Neural cell (in vitro differentiated cells): ENCODE data around the gene FGGY.

Experiments used
- CTCF ChIP-seq: fragments of 450-650 bp; IDR thresholded peaks from 2 replicates; pipeline ENCODE4 v1.5.1; 2014; ENCODE audit warnings: antibody characterized with exemption, mild to moderate bottlenecking, moderate library complexity; ENCODE audit not compliant: poor library complexity, severe bottlenecking
- EP300 ChIP-seq: fragments of 450-650 bp; conservative IDR thresholded peaks from 2 replicates; pipeline ENCODE4 v1.6.1; 2014; ENCODE audit warnings: antibody characterized with exemption, mild to moderate bottlenecking, moderate library complexity; ENCODE audit not compliant: poor library complexity, severe bottlenecking
- MXI1 ChIP-seq: fragments of 450-650 bp; conservative IDR thresholded peaks from 2 replicates; pipeline ENCODE4 v1.6.1; 2014; ENCODE audit warnings: antibody characterized with exemption, mild to moderate bottlenecking; ENCODE audit not compliant: poor library complexity, severe bottlenecking
- POLR2AphosphoS5 ChIP-seq: IDR thresholded peaks from 2 replicates; pipeline ENCODE4 v1.6.1; 2012
- RAD21 ChIP-seq: fragments of 450-650 bp; conservative IDR thresholded peaks from 2 replicates; pipeline ENCODE4 v1.6.1; 2014; ENCODE audit warnings: antibody characterized with exemption, mild to moderate bottlenecking, moderate library complexity
- REST ChIP-seq: IDR thresholded peaks from 2 replicates; pipeline ENCODE4 v1.6.1; 2012; ENCODE audit warnings: borderline replicate concordance
- SMC3 ChIP-seq: fragments of 450-650 bp; conservative IDR thresholded peaks from 2 replicates; pipeline ENCODE4 v1.6.1; 2014; ENCODE audit warnings: antibody characterized with exemption, mild to moderate bottlenecking, moderate library complexity; ENCODE audit not compliant: poor library complexity
- TAF1 ChIP-seq: IDR thresholded peaks from 2 replicates; pipeline ENCODE4 v1.6.1; 2012; ENCODE audit warnings: low read depth

GRCh38 chr1:59413327-59413720 lies 116.4 kb downstream of the FGGY start:
- TF ChIP-seq CTCF = no peak
- TF ChIP-seq MXI1 = no peak
- no peak for TF ChIP-seq TAF1
- no peak for TF ChIP-seq POLR2AphosphoS5
- TF ChIP-seq REST = no peak
- TF ChIP-seq RAD21 = no peak
- TF ChIP-seq EP300 = no peak
- TF ChIP-seq SMC3 = no peak
